GM18511 (cell line): ENCODE results near the gene GRPEL1.

Source experiments
- ATAC-seq: cut with Tn5 transposase; IDR thresholded peaks from one replicate; pipeline ENCODE4 v1.9.1; 2021; ENCODE audit warnings: mild to moderate bottlenecking, moderate library complexity; ENCODE audit not compliant: unreplicated experiment

GRPEL1 gene

DNA sequence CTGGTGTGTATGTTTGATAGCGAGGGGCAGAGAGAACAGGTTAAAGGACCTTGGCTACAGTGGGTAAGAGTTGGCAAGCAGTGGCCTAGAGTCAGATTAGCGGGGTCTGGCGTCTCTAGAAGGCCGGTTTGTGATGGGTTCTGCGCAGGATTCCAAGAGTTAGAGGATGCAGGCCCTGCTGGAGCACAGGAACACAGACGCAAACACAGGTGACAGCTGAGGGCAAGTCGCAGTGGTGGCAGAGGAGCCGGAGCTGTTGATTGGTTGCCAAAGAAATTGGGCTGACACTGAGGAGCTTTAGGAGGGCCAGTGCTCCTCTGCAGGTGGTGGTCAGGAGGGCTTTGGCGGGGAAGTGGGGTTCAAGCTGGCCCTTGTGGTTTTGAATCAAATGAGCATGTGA, 20.9 kb downstream of the GRPEL1 start:
- no peak for ATAC-seq

DNA sequence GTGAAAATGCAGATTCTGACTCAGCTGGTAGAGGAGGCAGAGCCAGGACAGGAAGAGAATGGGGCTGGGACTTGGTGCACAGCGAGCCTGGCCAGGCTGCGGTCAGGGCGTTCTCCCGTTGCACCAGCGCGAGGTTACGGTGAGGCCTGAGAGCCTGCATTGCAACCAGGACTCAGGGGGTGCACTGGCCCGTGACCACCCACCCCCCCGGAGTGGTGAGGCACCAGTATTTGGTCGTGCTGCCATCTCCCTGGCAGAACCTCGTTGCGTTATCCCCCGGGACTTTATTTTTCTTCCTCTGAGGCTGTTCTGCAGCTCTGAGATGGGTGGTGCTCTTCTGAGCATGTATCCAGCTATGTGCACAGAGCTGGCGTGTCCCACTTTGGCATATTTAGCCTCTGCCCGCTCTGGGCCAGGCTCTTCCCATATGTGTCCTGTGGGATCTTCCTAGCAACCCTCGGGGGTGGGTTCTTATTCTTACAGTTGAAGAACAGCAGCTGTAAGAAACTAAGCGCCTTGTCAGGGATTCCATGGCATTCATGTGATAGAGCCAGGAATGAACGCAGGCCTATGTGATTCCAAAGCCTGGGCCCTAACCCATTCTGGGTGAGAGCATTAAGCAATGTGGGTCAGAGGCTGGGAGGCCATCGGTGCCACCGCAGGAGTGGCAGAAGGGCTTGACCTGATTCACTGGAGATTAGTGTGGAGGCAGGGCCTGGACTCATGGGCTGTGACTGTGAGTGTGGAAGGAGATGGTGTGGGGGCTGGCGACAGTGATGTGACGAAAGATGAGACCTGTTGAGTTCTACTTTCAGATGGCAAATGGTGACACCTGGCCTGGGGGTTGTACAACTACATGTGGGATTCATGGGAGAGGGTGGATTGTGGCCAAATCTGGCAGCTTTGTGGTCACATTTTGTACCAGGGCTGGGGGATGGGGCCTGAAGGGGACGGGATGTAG, 21.6 kb downstream of the GRPEL1 start:
- no peak for ATAC-seq

DNA sequence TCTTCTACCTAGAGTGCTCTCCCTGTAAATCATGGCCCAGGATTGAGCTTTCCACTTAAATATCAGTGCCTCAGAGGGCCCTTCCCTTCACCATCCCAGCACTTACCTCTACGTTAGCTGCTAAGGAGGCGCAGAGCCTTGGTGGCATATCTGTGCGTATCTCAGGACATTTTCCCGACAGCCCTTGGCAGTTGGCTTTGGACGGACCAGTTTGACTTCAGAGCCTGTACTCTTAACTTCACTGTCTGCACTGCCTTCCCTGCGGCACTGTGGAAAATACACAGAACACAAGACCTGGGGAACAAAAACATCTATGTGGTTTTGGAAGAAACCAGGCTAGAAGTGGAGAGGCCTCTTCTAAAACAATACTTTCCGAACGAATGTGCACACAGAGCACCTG, 22.3 kb downstream of the GRPEL1 start:
- no peak for ATAC-seq

DNA sequence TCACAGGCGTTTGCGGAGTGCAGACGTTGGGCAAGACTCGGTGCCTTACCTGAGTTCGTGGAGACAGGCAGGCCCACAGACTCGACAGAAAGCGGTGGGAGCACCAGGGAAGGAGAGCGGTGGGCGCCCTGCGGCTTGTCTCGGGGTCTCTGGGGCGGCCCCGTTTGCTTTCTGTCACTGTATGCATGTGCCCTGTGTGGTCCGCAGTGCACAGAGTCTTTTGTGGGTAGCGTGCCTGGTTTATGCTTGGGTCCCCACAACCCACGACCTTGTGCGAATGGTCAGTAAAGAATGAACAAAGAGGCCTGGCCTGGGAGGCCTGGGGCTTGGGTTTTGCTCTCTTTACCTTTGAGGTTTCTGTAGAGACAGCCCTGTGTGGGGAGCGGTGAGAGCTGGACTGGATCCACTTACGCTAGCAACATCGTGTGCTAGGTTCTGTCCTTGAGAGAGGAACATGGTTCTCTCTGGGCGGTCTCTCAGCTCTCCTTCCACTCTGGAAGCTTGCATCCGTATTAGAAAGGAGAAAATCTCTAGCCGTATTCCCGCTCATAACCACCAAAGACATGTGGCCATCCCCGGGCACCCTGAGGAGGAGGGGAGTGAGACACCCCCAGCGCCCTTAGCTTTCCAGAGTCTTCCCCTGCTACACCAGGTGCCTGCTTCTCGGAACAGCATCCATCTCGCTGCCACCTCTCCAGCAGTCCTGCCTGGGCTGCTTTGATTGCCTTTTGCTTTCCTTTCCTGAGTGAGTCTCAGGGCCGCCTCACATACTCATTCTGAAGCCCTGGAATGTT, 23.5 kb downstream of the GRPEL1 start:
- ATAC-seq = no peak

DNA sequence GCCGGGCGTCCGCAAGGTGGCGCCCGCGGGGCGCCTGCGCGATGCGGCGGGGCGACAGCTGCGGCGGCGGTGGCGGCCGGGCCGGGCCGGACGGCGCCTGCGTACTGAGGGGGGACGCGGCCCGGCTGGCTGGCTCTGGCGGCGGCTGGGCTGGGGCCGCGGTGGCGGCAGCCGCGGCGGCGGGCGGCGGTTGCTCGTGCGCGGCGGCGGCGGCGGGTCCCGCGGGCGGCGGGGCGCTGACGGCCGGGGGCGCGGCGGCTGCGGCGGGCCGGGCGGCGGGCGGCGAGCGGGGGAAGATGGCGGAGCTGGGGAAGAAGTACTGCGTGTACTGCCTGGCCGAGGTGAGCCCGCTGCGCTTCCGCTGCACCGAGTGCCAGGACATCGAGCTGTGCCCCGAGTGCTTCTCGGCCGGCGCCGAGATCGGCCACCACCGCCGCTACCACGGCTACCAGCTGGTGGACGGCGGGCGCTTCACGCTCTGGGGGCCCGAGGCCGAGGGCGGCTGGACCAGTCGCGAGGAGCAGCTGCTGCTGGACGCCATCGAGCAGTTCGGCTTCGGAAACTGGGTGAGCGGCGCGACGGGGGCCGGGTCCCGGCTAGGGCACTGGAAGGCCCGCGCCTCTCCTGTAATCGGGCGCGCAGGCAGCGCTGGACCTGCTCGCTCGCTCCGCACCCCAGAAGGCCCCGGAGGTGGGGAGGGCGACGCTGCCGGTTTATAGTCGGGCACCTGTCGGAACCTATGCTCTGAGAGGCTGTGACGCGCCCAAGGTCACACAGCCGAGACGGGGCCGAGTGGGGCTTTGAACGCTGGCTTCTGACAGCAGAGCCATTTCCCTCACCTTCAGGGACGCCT, 24.4 kb downstream of the GRPEL1 start, which contains the start of gene TADA2B:
TADA2B (plus strand) TSS at position 89 of the 853 bp plus-strand sequence; CDS start at position 297, 208 bp downstream.
- peak; percentile 37 for ATAC-seq

DNA sequence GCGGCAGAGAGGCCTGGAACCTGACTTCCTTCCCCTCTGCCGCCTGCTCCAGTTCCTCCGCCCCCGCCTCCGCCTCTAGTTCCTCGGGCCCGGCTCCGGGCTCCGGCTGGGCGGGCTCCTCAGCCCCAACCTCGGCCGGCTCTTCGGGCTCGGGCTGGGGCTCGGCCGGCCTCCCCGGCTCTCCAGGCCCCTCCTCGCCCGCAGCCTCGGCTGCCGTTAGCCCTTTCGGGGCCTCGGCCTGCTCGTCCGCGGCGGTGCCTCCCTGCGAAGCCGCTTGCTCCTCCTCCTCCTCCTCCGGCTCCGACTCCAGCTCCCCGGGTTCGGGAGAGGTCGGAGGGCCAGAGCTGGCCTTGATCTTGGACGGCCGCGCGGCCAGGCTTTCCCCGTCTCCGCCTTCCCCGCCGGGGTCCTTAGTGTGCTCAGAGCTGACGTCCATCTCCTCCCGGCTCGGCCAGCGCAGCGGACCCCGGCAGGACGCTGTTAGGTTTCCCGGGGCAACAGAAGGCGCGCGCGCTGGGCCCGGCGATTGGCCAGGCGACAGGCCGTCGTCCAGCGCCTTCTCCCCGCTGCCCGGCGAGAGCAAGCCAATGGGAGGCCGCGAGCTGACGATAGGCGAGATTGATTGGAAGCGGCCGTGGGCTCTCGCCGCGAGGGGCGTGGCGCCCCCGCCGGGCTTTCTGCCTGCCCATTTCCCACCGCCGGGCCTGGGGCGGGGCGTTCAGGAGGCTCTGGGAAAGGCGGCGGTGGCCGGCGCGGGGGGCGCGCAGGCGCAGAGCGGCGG, 25.2 kb downstream of the GRPEL1 start:
- ATAC-seq = peak; percentile 77

DNA sequence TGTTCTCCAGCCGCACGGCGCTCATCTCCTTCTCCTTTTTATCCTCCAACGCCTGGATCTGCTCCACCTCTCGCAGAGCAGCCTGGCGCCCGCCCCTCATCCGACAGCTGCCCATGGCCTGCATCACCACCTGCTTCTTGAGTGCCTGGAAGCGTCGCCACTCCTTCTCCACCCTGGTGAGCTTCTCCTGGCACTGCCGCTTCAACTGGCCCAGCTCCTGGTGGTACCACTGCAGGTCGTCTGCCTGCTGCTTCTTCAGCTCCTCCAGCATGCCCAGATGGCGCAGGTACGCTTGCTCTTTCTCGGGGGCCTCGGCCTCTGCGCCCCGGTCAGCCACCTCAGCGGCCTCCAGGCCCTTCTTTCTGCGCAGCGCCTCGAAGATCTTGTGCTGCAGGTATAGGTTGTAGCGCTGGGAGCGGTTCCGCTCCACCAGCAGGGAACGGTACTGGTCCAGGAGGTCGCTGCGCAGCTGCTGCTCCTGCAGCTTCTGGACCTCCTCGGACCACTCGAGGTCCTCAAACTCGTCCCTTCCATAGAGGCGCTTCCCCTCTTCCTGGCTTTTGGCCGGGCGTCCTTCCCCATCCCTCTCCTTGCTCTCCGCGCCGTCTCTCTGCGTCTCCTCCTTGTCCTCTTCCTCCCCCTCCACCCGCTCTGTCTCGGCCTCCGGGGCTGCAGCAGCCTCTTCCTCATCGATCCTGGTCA, 25.9 kb downstream of the GRPEL1 start:
- ATAC-seq = no peak

DNA sequence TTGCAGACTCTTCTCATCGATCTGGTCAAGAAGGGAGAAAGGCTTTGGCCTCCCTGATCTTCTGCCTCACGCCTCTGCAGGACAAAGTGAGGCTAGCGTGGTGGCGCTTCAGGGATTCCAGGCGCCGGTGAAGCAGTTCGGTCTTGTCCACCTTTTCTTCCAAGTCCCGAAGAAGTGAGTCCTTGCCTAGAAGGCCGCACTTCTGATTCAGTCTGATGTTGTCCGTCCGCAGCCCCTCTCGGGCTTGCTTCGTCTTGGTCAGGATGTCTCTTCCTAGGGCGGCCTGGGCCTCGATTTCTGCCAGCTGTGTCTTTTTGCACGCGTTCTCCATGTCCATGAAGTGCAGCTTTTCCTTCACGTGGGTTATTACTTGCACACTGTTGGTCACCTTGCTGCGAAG, 26.6 kb downstream of the GRPEL1 start:
- ATAC-seq = no peak

DNA sequence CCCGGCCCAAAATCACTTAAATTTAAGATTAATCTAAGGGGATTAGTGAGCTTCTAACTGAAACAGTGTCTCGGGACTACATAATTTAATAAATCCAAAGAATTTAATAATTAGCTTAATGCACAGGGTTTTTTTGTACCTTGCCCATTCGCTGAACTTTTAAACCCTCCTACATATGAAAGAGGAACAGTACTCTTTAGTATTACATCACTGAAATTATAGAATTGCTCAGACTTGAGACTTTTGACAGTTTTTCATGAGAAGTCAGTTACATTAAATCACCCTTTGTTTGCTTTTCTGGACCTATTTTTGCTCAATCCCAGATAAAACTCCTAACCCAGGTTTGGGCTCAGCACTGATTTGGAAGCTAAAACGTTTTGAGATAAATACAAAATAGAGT, 27.1 kb downstream of the GRPEL1 start:
- no peak for ATAC-seq

DNA sequence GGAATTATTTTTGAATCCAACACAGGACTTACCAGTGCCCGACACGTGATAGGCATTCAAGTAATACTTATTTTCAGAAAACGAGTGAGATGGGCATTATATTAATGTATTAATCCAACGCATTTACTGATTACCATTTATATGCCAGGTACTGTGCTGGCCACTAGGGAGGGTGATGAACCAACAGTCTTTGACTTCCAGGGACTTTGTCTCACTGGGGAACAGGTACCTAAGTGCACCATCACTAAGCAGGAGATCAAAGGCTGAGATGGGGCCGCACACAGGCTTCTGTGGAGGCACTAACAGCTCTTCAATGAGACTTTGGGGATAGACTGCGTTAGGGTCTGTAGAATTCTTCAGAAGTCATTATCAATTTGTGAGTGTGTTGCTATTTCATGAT, 30.4 kb downstream of the GRPEL1 start:
- ATAC-seq = no peak

DNA sequence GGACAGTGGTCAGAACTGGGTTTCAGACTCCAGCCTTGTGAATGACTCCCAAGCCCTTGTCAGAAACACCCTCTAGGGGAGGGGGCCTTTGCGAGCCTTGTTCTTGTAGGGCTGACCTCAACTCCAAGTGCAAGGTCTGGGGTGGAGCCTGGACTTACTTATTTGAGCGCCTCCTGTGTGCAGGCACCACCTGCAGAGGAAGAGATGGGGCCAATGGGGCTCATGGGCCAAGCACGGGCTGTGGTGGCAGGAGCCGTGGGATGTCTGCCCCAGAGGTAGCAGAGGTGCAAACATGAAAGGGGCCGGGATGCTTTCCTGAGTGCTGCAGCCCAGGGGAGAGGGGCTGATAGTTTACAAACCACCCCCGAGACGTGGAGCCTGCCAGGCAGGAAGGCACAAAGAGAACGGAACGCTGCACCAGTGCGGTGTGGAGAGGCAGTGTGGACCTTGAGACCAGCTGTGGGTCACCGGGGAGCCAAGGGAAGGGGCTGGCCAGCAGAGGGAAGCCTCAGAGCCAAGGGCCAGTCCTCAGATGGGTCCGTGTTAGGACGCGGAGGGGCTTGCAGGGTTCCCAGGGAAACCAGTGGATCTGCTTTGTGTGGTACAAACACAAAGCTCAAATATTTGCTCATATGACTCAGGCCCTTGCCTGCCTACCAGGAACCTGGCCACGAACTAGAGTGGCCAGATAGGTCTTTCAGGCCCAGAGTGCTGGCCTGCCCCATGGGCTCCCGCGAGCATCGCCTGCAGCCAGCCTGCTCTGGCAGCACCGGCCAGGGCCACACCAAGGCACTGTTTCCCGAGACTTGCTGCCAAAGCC, 33.4 kb downstream of the GRPEL1 start:
- no peak for ATAC-seq

DNA sequence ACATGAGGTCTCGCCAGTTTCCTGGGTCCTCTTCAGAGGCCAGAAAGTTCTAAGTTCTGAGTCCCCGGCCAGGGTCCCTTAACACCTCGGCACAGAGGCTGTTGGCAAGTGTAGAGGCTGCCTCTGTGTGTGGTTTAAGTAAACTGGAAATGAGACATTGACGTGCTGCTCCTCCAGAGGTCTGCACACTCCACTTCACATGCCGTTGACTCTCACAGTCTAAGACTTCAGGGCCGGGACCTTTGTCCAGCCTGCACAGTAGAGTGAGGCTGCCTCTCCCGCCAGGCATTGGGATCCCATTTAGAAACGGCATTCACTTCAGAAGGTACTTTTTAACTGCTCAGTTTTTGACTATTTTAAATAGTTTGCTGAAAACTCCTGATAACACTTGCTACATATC, 35.3 kb downstream of the GRPEL1 start:
- no peak for ATAC-seq

DNA sequence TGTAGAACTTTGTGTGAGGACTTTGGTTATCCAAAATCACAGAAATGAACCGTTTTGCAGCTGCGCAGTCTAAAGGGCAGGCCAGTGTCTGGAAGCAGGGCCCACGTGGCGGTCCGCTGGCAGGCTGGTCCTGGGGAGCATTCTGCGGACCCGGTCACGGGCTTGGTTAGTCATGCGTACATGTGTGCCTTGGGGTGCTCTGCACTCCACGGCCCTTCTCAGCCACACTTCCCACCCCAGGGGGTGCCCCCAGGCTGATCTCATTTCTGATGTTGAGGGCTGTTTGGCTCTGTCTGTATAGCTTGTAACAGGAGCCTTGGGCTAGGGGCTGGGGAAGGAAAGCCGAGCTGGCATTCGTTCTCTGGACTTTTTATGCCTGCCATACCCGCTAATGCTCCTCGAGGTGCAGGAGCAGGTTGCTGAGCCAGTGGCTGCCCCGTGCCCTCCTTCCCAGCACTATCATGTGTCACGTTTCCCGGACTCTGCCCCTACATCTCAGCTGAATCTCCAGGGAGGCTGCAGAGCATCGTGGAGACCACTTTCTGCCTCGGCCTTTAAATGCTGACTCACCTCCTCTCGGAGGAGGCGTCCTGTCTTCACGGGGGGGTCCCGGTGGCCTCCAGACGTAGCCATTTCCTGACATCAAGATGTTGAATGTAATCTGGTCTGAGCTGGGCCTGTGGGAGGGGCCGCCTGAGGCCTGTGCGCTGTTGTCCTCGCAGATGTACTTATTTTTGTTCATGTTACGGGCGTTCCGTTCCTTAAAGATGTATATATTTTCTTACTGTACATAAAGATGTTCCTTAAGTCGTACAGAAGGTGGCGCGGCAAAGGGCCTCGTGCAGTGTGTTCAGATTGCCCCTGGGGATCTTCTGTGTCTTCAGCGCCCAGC, 36.1 kb downstream of the GRPEL1 start:
- no peak for ATAC-seq

DNA sequence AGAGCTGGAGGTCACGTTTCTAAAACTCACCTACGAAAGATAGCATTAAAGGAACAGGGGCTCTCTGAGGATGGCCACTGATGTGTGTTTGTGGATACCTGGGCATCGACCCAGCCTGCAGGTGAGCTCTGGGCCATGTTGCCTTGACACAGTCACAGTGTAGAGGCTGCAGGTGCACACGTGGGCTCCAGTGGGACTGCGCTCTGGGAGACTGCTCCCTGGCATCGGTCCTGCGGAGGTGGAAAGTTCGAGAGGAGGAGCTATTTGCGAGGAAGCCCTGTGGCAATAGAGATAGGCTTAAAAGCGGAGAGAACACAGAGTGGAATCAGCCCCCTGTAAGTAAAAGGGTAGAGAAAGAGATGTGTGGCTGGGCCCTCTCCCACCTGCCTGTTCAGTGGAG, 37.0 kb downstream of the GRPEL1 start:
- ATAC-seq = no peak

DNA sequence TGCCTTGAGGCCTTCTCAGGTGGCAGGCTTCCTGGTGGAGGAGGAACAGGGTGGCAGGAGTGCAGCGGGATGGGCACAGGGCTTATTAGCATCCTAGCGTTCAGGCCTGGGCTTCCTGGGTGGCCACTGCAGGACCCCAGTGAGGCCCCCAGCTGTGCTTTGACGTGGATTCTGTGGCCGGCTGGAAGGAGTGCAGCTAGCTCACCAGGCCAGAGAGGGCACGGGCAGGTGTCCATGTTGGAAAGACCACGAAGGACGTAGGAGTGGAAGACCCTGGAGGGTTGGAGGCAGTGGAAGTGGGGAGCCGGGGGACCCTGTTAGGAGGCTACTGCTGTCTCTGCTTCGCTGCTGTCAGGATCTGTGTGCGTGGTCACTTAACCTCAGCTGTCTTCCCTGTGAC, 37.9 kb downstream of the GRPEL1 start:
- no peak for ATAC-seq

DNA sequence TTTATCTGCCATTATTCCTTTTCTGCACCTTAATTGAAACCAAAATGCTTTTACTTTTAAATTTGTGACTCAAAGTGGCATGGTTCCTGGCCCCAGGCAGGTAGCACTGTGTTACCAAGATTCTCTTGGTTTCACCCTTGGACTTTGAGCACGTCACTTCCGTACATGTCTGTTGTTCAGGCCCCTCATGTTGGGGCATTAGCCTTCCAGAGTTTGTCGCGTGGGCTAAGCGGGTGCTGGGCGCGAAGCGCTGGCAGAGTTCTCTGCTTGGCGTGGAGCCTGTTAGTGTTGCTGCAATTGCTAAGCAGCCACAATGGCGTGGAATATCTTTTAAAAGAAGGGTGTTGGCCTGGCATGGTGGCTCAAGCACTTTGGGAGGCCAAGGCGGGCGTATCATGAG, 38.7 kb downstream of the GRPEL1 start:
- no peak for ATAC-seq

DNA sequence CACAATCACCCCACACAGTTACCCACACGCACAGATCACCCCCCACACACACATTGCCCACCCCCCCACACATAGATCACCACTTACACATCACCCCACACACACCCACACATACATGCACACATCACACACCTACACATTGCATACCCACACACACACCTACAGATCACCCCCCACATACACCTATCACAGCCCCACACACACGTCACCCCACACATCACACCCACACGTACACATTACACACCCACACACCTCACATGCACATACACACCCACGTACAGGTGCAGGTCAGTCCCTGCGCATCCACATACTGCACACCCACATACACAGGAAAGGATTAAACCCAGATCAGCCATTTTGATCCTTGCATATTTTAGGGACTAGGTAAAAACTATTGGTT, 40.0 kb downstream of the GRPEL1 start:
- ATAC-seq = no peak

DNA sequence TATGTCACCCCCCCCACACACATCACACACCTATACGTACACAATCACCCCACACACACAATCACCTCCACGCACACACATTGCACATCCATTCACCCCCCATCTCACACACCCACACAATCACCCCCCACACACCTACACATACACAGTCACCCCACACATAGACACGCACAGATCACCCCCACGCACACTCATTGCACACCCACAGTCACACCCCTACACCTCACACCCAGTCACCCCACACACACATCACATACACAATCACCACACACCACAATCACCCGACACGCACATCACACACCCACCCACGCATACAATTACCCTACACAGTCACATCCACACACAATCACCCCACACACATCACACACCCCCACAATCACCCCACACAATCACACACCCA, 40.6 kb downstream of the GRPEL1 start:
- no peak for ATAC-seq
